Stimulated activated CD8-positive, alpha-beta memory T cell treated with anti-CD3 and anti-CD28 coated beads, Interleukin-7, amount 100 ng/mL, for 24 hours (primary cell): ENCODE measurements around the gene GPR101.
A peak's percentile ranks its signal among the peaks of the same experiment; 100 is the strongest.

Source experiments
- DNase-seq: peaks from one replicate; pipeline ENCODE4 v3.0.0-alpha.2; 2020; ENCODE audit warnings: low read depth

The GPR101 gene

GRCh38 chrX:137033774-137034507, at the start of gene GPR101:
Gene GPR101, minus strand, starts transcription at chrX:137033995. Its CDS starts 2,321 bp downstream, at chrX:137031674.
- DNase-seq, result no peak

GRCh38 chrX:137081239-137081638, 47.4 kb upstream of the GPR101 start:
- no peak for DNase-seq

GRCh38 chrX:137072396-137072795, 38.6 kb upstream of the GPR101 start:
- DNase-seq, result no peak

DNA sequence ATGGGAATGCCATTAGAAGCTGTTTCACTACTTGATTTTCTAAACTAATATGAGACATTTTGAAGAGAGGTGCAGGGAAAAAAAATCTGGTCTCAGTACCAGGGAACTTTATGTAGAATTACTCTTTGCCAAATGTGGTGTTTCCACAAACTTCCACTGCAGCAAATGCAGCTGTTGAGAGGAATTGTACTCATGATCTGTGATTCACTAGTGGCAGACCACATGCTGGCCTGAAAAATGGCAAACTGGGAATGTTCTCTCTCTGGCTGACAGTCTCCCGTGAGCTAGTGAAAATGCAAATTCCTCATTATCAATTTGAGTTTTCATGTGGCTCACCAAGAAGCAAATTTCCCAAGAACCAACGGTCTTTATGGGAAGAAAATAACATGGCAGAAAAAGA, 37.8 kb upstream of the GPR101 start:
- no peak for DNase-seq

DNA sequence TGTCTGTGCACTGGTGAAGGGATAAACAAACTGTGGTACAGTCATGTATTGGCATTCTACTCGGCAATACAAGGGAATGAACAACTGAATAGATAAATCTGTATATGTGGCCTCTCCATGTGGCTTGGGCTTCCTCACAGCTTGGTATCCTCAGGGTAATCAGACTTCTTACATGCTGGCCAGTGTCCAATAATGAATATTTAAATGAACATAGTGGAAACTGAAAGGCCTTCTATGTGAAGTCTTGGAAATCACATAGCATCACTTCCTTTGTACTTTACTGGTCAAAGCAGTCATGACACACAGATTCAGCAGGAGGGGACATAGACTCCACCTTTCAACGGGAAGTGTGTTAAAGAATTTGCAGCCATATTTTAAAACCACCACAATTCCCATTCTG, 33.4 kb upstream of the GPR101 start:
- no peak for DNase-seq

GRCh38 chrX:137062915-137063617, 29.3 kb upstream of the GPR101 start:
- DNase-seq, result no peak

DNA sequence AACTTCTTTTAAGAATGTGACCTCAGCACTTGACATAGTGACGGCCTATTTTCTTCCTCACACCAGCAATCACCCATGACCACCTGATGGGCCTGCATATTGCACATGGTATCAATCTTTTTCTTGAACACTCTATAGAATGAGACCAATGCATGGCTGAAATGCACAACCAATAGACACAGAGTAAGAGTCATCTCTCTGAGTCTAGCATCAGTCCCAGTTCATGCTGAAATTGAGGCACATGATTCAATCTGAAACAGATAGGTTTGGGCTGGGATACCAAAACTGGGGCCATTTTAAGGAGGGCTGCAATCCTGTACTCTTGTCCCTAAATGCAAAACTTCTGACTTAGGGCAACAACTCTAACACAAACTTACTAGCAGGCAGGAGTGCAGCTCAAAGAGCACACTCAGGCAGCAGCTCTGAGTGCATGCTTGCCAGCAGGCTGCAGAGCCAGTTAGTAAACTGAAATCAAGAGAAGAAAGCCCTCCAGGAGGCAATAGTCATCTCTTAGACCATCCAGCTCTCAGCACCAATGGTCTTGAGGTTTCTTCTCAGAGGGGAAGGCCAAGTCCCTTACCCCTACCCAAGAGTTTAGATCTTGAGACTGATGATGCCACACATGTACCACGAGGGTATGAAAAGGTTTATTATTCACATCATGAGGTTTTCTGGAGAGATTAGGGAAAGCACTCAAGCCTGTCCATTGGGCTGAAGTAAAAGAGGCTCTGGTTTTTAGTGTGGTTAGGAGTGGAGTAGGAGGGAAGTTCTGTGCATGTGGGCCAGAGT, 24.7 kb upstream of the GPR101 start:
- DNase-seq, result no peak

- no peak for DNase-seq
Measured at GRCh38 chrX:137052643-137053235, 18.9 kb upstream of the GPR101 start.

GRCh38 chrX:137051978-137052642, 18.3 kb upstream of the GPR101 start:
- DNase-seq, result peak; percentile 55

- DNase-seq, result no peak
Measured at GRCh38 chrX:137044893-137045292, 11.1 kb upstream of the GPR101 start.

- DNase-seq, result no peak
Measured at GRCh38 chrX:137043736-137044135, 9.9 kb upstream of the GPR101 start.

DNA sequence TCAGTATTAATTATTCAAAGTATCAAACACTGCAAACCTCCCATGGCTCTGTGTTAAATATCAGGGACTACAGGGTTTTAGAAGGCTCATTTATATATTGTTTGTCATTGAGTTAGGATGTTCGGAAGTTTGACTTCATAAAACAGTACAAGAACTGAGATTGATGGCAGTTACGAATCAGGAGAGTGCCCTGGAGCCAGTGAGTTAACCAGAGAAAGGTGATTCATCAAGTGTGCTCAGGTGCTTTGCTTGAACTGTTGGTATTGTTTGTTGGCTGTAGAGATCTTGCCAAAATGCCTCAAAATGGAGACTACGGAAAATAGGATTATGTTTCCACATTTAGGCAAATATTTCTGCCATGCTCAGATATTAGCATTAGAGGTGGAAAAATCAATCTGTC, 7.5 kb upstream of the GPR101 start:
- DNase-seq, result no peak

DNA sequence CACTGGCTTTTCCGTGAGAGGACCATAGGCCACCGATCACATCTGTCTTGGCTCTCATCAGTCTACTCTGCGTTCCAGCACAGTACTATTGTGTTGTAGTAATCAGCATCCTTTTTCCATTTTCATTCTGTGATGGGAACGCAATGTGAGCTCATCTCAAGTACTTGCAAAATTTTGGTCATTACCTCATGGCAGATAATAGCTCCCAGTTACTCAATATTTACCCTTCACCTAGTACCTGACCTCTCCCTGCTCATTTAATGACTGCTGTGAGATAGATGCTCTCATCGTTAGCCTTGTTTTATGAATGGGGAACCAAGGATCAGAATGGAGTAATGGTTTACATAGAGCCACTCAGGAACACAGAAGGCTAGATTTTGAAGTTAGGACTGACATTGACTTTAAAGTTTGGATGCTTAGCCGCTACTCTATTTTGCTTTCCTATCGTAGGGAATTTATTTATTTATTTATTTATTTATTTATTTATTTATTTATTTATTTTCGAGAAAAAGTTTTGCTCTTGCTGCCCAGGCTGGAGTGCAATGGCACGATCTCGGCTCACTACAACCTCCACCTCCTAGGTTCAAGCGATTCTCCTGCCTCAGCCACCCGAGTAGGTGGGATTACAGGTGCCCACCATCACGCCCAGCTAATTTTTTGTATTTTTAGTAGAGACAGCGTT, 6.5 kb upstream of the GPR101 start:
- DNase-seq, result no peak

GRCh38 chrX:137034508-137034872, 695 bp upstream of the GPR101 start:
- no peak for DNase-seq

DNA sequence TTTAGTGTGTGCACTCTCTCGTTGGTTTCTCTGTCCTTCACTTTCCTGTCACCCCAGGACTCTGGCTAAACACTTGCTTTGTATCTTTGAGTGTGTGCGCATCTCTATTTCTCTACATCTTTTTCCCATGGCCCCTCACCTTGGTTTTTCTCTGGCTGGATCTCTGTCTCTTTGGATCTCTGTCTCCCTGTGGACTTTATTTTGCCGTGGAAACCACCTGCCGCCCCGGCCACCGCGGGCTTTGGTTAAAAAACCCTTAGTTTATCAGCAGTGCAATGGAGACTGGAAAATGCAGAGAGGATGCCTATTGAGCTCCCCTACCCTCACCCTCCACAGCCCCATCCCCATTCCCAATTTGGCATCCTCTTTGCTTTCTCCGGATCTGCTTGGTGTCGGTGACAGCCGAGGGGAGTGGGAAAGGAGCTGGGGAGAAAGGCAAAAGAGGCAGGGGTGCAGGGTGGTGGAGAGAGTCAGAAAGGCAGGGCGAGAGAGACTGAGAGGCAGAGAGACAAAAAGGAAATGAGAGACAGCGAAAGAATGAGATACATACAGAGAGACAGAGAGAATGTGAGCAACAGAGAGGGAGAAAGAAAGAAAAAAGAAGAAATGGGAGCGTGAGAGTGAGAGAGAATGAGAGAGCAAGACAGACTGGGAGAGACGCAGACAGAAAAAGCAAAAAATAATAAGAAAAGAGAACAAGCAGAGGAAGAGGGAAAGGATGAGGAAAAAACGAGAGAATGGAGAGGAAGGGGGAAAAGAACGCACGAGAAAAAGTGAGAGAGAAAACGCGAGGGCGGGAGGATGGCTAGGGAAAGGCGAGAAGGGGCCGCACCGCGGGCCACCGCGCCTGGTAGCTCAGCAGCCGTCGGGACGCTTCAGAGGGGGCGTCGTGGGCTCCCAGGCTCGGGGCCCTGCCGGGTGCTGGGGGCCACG, 688 bp downstream of the GPR101 start:
- DNase-seq, result no peak

DNA sequence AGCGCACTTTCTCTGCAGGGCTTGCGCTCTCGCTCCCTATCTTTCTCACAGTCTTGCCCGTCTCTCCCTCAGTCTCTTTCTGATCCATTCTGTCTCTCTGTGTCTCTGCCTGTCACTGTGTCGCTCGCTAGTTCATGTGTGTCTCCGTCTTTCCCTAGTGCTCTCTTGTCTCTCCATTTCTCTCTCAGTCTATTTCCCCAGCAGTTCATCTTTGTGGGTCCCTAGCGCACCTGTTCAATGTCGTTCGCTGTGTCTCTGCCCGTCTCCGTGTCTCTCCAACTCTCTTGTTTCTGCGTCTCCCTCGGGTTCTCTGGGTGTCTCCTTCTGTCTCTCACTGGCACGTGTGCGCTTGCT, 1.5 kb downstream of the GPR101 start:
- DNase-seq, result no peak

DNA sequence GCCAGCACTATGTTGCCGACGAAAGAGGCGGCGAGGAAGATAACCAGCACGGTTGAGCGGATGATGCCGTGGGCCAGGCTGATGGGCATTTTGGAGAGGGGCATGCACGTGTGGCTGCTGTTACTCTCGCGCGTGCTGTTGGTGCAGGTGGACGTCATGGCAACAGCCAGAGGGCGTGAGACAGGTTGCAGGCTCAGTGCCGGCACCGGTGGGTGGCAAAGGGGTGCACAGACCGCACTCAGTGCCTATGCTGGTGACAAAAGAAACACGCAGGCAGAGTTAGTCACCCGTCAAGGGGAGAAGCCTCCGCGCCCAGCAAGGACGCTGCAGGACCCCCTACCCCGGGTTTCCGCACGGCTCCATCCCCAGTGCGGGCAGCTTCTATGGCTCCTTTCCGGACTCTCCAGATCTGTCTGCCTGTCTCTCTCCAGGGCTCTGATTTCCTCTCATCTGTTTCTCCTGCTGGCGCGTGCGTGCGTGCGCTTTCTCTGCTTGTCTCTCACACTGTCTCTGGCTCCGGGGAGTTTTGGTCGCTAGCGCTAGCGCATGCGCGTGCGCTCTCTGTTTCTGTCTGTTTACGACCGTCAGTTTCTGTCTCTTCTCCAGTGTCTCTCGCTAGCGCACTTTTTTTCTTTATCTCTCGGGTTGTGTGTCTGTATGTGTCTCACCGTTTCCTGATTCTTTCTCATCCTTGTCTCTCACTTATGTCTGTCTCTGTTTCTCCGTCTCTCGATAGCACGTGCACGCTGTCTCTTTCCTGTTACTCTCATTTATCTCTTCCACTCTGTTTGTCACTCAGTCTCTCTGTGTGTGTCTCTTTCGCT, 2.1 kb downstream of the GPR101 start:
- no peak for DNase-seq

- no peak for DNase-seq
Measured at GRCh38 chrX:137031039-137031438, 2.8 kb downstream of the GPR101 start.

- no peak for DNase-seq
Measured at GRCh38 chrX:137028699-137029098, 5.1 kb downstream of the GPR101 start.

DNA sequence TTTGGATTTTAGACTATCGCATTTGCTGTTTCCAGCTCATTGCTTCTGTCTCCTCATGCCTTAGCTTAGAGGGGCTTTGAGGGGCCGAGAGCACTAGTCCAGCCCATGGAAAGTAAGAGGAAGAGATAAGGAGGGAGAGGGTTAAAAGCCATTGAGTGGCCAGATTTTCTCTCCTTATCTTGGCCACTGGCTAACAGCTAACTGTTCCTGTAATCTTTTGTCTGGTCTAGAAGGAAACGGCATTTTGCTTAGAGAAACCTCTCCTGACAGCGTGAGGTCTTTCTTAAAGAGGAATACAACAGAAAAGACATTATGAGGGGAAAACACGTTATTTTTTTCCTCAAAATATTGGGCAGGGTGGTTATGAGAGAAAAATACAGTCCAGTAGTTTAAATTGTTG, 7.9 kb downstream of the GPR101 start:
- DNase-seq, result no peak
